ENCODE data around the gene IGF1.

The IGF1 gene

GRCh38 chr12:102433304-102433703 lies 47.1 kb downstream of the IGF1 start:
- in situ Hi-C loops (cut with MboI; ENCODE audit: low sequenced_read_pairs) = no loop called here

DNA sequence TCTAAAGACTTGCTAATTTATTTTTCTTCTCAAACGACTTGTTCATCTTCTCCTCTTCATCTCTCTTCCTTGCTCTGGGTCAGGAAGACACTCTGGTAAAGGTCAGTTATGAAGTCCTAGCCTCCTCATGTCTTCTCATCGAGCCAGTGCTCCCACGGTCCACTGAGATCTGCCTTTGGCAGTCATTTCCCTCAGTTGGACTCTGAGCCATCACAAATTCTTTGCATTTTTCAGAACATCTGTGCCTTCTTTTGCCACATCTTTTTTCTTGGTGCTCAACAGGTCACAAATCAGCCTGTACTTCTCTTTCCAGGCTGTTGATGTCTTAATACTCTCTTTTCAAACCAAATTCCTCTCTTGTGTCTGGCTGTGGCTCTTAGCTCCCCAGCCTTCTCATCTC lies 49.7 kb downstream of the IGF1 start:
- in situ Hi-C loops (cut with MboI; ENCODE audit: low sequenced_read_pairs) = no loop called here

GRCh38 chr12:102429211-102430154 lies 50.9 kb downstream of the IGF1 start:
- in situ Hi-C loops (cut with MboI; ENCODE audit: low sequenced_read_pairs) = no loop called here

- in situ Hi-C loops (cut with MboI; ENCODE audit: low sequenced_read_pairs) = no loop called here
These were observed 52.8 kb downstream of the IGF1 start for GRCh38 chr12:102427543-102427941.

DNA sequence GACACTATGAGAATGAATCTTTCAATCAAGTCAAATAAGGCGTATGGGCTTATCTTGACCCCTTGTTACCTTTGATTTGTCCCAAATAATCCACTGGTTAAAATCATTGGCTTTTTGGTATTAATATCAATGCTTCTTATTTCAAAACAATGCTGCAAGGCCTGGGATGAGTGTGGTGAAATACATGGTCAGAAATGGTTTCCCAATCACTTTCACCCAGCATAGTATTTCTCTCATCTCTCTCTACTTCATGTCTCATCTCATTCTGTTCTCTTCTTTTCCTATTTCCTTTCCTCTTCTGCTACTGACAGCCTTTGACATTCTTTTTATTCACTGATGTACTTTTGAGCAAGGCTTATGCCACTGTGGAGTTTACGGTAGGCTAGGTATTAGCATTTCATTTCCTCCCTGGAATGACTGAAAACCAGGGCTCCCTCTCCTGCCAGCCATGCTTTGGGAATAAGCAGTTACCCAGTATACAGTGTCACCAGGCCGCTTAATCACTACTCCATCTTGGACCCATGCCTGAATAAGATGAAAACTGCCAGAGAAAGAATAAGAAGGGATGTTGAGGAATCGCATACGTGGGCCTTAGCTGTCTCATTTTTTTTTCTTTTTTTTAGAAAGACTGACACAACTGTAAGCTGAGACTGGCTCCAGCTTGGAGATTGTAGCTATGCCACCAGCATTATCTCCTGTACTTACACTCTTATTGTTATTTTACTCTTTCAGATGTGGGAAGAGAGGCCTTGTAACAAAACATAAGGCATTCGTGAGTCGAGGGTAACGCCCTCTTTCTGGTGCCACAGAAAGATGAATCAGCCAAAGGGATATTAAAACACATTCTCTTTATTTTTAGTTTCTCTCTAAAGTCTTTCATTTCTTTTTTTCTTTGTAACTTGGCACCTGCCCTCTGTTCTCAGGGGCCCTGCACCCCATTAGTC lies 53.5 kb downstream of the IGF1 start:
- in situ Hi-C loops (cut with MboI; ENCODE audit: low sequenced_read_pairs) = no loop called here

GRCh38 chr12:102425109-102426039 lies 55.0 kb downstream of the IGF1 start:
- in situ Hi-C loops (cut with MboI; ENCODE audit: low sequenced_read_pairs) = no loop called here

- in situ Hi-C loops (cut with MboI; ENCODE audit: low sequenced_read_pairs) = no loop called here
These were observed 56.9 kb downstream of the IGF1 start for GRCh38 chr12:102423462-102423861.

GRCh38 chr12:102421802-102422583 lies 58.4 kb downstream of the IGF1 start:
- in situ Hi-C loops (cut with MboI; ENCODE audit: low sequenced_read_pairs) = no loop called here

DNA sequence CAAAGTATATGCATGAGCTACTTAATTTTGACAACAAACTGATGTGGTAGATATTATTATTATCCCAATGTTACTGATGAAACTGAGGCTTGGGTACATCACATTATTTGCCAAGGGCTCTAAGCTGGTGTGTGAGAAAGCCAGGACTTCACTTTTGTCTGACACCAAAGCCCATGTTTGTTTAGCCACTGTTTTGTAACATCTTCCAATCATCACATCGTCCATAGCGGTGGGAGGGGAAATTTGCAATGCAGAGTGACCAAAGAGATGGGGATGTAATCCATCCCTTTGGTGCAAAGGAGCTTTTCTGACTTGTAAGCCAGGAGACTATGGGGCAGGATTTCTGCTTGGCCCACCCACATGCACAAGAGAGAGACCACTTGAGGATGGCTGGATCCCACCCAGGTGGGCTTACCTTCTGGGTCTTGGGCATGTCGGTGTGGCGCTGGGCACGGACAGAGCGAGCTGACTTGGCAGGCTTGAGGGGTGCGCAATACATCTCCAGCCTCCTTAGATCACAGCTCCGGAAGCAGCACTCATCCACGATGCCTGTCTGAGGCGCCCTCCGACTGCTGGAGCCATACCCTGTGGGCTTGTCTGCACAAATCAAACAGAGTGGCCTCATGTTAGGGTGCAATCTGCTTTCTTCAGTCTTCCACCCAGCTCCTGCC lies 61.1 kb downstream of the IGF1 start:
- in situ Hi-C loops (cut with MboI; ENCODE audit: low sequenced_read_pairs) = no loop called here

GRCh38 chr12:102417055-102417454 lies 63.3 kb downstream of the IGF1 start:
- in situ Hi-C loops (cut with MboI; ENCODE audit: low sequenced_read_pairs) = no loop called here

- in situ Hi-C loops (cut with MboI; ENCODE audit: low sequenced_read_pairs) = no loop called here
These were observed 64.8 kb downstream of the IGF1 start for GRCh38 chr12:102415515-102415914.

DNA sequence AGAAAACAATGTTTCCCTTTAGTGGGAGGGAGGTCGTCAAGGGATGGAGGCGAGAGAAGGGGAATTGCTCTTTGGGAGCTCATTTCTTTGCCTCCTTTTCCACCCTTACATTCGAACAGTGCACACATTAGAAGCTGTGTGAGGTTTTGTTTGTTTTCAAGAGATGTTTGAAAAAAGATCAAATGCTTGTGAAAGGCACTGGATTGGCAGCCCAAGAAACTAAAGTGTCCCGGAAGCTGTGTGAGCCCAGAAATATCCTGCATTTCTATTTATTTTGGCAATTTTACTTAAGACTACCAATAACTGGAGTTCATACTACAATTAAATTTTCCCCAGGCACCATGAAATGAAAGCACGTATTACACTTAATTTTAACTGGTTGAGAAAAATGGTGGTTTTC lies 67.0 kb downstream of the IGF1 start:
- in situ Hi-C loops (cut with MboI; ENCODE audit: low sequenced_read_pairs) = no loop called here

GRCh38 chr12:102410511-102410910 lies 69.9 kb downstream of the IGF1 start:
- in situ Hi-C loops (cut with MboI; ENCODE audit: low sequenced_read_pairs) = no loop called here

DNA sequence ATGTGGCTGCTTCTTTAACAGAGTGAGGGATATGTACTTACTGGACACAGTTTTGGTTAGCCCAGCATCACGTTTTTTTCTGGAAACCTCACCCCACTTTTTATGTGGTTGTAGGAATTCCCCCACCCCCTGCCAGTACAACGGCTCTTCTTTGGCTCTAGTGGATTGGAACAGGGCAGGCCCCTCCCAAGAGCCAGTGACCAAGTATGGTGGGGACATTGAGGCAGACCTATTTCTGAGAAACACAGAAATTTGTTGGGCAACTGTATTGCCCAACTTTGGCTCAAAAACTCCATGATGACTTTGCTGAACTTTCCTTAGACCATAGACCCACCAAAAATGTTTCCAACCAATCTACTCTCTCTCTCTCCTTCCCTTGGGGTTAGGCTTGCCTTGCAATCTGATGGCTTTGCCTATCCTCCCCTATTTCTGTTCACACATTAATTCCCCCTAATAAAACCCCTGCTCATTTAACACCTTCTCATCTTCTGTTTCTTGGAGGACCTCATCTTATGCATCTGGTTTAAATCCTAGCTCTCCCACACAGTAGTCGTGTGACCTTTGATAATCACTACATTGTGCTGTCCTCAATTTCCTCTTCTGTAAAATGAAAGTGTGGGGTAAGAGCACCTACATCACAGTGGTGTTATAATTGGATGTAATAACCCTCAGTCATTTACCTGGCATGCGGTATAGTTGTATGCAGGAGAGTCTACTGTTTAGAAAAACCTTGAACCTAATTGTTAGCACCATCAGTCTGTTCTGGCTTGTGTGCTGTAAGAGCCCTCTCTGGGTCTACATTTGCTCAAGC lies 71.7 kb downstream of the IGF1 start:
- in situ Hi-C loops (cut with MboI; ENCODE audit: low sequenced_read_pairs) = no loop called here

DNA sequence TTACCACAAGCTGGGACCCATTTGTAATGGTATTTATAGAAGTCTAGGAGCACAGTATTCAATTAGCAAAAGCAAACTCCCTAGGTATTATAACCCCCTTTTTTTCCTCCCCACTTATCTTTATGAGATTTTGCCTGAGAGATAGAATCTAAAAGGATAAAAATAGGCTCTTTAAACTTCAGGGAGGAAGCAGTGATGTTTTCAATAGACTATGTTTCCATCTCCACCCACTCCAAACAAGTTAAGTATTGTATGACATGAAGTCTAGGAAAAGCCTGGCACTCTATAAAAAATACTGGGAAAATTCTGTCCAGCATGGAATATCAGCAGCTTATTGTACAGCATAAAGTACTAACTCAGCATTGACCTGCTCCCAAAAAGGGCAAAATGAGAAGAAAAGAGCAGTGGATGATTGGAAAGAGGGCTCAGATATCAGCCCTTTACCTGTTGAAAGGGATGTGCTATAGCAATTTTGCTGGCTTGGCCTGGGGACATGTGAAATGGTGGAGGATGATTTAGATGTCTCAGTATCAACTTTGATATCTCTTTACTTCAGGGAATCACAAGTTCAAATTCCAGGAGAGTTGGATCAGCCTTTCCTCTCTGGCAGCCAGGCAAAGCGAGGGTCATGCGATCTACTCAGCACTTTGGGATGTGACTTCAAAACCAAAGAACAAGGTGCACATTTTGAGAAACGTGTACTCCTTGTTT lies 72.4 kb downstream of the IGF1 start:
- in situ Hi-C loops (cut with MboI; ENCODE audit: low sequenced_read_pairs) = no loop called here

DNA sequence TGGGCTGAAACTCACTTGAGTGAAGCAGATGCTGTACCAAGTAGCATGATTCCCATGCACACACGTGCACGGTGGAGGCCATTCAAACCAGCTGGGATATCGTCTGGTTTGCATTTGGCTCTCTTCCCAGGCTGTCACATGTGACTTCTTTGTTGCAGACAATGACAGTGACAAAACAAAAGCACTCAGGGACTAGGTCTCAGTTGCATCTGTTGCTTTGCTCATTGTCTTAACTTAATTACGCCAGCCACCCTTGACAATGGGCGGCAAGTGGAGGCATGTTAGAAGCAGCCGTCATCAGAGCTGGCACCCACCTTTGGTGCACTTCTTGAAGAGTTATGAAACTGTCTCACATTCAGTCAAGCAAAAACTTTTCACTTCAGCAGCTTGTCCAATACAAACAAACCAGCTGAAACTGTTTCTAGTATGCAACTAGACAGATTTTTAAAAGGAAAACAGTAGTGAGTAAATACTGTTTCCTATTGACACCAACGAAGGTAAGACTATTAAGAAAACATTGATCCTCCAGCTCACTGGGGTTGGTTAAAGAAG lies 74.3 kb downstream of the IGF1 start:
- in situ Hi-C loops (cut with MboI; ENCODE audit: low sequenced_read_pairs) = no loop called here

GRCh38 chr12:102401087-102401486 lies 79.3 kb downstream of the IGF1 start:
- in situ Hi-C loops (cut with MboI; ENCODE audit: low sequenced_read_pairs) = no loop called here
